Measurements from ENCODE around the gene SPCS2.

Gene SPCS2

DNA sequence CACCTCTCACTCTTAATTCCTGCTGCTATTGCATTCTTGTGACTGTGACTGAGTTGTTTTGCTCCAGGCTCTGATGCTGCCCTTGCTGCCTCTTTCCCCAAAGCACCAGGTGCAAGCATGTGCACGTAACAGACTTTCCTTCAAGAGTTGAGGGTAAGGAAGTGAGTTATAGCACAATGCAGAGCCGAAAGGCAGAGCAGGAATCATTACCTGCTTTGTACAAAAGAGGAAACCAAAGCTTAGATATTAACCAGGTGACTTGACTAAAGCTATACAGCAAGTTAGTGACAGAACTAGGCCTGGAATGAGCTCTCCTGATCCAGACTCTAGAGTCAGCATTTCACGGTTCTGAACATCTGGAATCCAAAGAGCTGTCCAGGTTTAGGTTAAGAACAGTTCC lies 73.2 kb downstream of the SPCS2 start:
- Histone ChIP-seq H2AFZ (ENCODE audit: low read depth) (no peak overlapping the region), H3K4me1 (ENCODE audit: low read depth, poor library complexity, severe bottlenecking) (no peaks in the 10 kb centered on the region), H4K20me1 (ENCODE audit: insufficient read depth) (no peaks in the 10 kb centered on the region), H3K36me3 (ENCODE audit: insufficient read depth) (no peaks in the 10 kb centered on the region), H3K27ac (no peak overlapping the region), H3K9ac (no peak overlapping the region), H3K4me3 (IDR thresholded peaks at IDR 0.05; ENCODE audit: insufficient read depth, low read depth, low read length) (no peak overlapping the region), H3K79me2 (ENCODE audit: insufficient read depth, low read depth) (no peaks in the 10 kb centered on the region), H3K27me3 (ENCODE audit: insufficient read depth, low read depth) (no peaks in the 10 kb centered on the region), H3K4me2 (no peak overlapping the region)
- TF ChIP-seq, protein P1, sequence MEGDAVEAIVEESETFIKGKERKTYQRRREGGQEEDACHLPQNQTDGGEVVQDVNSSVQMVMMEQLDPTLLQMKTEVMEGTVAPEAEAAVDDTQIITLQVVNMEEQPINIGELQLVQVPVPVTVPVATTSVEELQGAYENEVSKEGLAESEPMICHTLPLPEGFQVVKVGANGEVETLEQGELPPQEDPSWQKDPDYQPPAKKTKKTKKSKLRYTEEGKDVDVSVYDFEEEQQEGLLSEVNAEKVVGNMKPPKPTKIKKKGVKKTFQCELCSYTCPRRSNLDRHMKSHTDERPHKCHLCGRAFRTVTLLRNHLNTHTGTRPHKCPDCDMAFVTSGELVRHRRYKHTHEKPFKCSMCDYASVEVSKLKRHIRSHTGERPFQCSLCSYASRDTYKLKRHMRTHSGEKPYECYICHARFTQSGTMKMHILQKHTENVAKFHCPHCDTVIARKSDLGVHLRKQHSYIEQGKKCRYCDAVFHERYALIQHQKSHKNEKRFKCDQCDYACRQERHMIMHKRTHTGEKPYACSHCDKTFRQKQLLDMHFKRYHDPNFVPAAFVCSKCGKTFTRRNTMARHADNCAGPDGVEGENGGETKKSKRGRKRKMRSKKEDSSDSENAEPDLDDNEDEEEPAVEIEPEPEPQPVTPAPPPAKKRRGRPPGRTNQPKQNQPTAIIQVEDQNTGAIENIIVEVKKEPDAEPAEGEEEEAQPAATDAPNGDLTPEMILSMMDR (conservative IDR thresholded peaks at IDR 0.05; ENCODE audit: low read depth, low read length): no peak

DNA sequence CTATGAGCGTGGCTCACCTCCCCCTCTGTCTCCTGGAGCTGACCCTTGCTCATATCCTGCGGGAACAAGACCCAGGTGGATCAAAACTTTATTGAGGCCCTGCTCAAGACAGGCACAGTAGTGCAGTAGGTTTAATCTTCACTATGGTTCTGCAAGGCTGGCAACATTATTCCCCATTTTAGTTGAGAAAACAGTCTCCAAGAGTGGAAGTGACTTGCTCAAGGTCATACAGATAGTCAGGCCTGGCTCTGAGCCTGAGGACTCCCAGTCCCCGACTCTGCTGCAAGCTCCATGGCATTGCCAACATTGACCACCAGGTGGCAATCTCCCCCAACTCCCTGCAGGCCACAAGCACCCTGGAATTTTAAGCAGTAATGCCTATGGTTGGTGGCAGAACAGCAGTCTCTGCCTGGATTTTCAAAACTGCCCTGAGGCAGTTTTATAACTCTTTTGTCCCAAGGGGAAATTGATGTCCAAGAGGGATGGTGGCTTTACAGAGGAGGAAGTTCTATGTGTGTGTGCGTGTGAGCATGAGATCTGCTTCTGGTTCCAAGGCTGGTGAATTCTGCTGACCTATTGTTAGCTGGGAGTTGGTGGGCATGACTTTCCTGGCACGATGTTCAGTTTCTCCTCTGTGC lies 73.8 kb downstream of the SPCS2 start:
- TF ChIP-seq, protein P1 (conservative IDR thresholded peaks at IDR 0.05; ENCODE audit: low read depth, low read length): peak; percentile 96
- H3K27me3 ChIP-seq (ENCODE audit: insufficient read depth, low read depth): no peaks in the 10 kb centered on the region
- no peaks in the 10 kb centered on the region for H4K20me1 ChIP-seq (ENCODE audit: insufficient read depth)
- no peak overlapping the region for H3K27ac ChIP-seq
- no peak overlapping the region for H3K4me3 ChIP-seq (IDR thresholded peaks at IDR 0.05; ENCODE audit: insufficient read depth, low read depth, low read length)
- H3K9ac ChIP-seq: no peak overlapping the region
- no peak overlapping the region for H3K4me2 ChIP-seq
- no peaks in the 10 kb centered on the region for H3K36me3 ChIP-seq (ENCODE audit: insufficient read depth)
- no peaks in the 10 kb centered on the region for H3K79me2 ChIP-seq (ENCODE audit: insufficient read depth, low read depth)
- H2AFZ ChIP-seq (ENCODE audit: low read depth): no peak overlapping the region
- H3K4me1 ChIP-seq (ENCODE audit: low read depth, poor library complexity, severe bottlenecking): no peaks in the 10 kb centered on the region

DNA sequence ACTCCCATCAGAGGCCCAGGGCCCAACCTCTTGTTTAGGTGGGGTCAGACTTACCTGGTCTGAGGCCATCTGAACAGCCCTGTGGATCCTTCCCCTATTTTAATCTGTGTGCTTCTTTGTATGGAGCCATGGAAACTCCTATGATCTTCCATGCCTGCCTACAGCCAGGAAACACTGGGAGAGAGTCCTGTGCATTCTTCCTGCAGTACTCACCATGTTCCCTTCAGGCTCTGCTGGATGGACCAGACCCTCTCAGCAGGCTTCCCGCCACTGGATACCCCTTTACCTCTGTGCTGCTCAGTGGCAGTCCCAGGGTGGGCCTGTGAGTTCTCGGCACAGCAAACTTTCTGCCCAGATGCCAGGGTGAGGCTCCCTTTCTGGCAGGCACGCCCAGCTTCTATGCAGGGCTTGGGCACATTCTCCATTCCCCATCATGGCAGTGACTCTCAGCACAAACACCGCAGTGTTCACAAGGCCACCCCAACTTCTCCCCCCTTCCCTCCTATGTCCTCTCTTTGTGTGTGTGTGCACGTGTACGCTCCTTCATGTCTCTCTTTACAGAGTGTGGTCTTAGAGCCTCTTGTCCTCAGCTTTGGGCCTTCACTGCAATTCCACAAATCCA lies 74.5 kb downstream of the SPCS2 start:
- Histone ChIP-seq H3K79me2 (ENCODE audit: insufficient read depth, low read depth) (no peaks in the 10 kb centered on the region), H3K27ac (no peak overlapping the region), H2AFZ (ENCODE audit: low read depth) (no peak overlapping the region), H3K36me3 (ENCODE audit: insufficient read depth) (no peaks in the 10 kb centered on the region), H3K4me2 (no peak overlapping the region), H3K27me3 (ENCODE audit: insufficient read depth, low read depth) (no peaks in the 10 kb centered on the region), H3K4me3 (IDR thresholded peaks at IDR 0.05; ENCODE audit: insufficient read depth, low read depth, low read length) (no peak overlapping the region), H4K20me1 (ENCODE audit: insufficient read depth) (no peaks in the 10 kb centered on the region), H3K9ac (no peak overlapping the region), H3K4me1 (ENCODE audit: low read depth, poor library complexity, severe bottlenecking) (no peaks in the 10 kb centered on the region)
- TF ChIP-seq, protein P1 (conservative IDR thresholded peaks at IDR 0.05; ENCODE audit: low read depth, low read length): no peak

DNA sequence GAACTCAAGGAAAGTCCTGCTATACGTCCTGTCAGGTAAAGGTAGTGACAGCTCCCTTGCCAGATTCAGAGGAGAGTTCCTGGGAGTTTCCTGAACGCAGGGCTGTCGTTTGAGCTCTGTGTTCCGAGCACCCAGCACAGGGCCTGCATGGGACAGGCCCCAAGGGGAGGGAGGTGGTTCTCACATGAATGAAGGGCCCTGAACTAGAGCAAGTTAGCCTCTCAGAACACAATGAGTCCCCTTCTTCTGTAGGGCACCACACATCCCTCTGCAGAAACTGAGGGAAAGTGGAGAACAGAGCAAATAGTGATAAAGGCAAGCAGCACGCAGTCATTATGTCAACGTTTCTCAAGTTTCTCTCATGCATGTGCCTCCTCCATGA lies 75.0 kb downstream of the SPCS2 start:
- H2AFZ ChIP-seq (ENCODE audit: low read depth): no peak overlapping the region
- H3K9ac ChIP-seq: no peak overlapping the region
- no peaks in the 10 kb centered on the region for H4K20me1 ChIP-seq (ENCODE audit: insufficient read depth)
- H3K27me3 ChIP-seq (ENCODE audit: insufficient read depth, low read depth): no peaks in the 10 kb centered on the region
- no peaks in the 10 kb centered on the region for H3K4me1 ChIP-seq (ENCODE audit: low read depth, poor library complexity, severe bottlenecking)
- H3K27ac ChIP-seq: no peak overlapping the region
- no peaks in the 10 kb centered on the region for H3K36me3 ChIP-seq (ENCODE audit: insufficient read depth)
- H3K79me2 ChIP-seq (ENCODE audit: insufficient read depth, low read depth): no peaks in the 10 kb centered on the region
- TF ChIP-seq, protein P1 (conservative IDR thresholded peaks at IDR 0.05; ENCODE audit: low read depth, low read length): no peak
- H3K4me3 ChIP-seq (IDR thresholded peaks at IDR 0.05; ENCODE audit: insufficient read depth, low read depth, low read length): no peak overlapping the region
- H3K4me2 ChIP-seq: no peak overlapping the region
